Measurements from ENCODE around the gene MLC1. TPM values are rescaled to one million over a fixed set of nuclear protein-coding genes. Genes with fewer than 3 reads are reported as not detected.

Gene MLC1
- total and polyA plus RNA-seq, 8 donors, result 0.39 to 3.0 (median 2.1) TPM

- DNase-seq, result peak in 1 of 4 donors; percentile 61
- Histone ChIP-seq H3K27me3 (peaks cover 0 to 80% of the 10 kb centered on the region in 2 donors), H3K4me1 (peaks cover 3 to 10% of the 10 kb centered on the region in 2 donors), H3K27ac (no peak overlapping the region), H3K4me3 (no peak overlapping the region), H3K36me3 (no peaks in the 10 kb centered on the region), H3K9me3 (no peaks in the 10 kb centered on the region)
- ATAC-seq, result no peak
- TF ChIP-seq, protein P1, sequence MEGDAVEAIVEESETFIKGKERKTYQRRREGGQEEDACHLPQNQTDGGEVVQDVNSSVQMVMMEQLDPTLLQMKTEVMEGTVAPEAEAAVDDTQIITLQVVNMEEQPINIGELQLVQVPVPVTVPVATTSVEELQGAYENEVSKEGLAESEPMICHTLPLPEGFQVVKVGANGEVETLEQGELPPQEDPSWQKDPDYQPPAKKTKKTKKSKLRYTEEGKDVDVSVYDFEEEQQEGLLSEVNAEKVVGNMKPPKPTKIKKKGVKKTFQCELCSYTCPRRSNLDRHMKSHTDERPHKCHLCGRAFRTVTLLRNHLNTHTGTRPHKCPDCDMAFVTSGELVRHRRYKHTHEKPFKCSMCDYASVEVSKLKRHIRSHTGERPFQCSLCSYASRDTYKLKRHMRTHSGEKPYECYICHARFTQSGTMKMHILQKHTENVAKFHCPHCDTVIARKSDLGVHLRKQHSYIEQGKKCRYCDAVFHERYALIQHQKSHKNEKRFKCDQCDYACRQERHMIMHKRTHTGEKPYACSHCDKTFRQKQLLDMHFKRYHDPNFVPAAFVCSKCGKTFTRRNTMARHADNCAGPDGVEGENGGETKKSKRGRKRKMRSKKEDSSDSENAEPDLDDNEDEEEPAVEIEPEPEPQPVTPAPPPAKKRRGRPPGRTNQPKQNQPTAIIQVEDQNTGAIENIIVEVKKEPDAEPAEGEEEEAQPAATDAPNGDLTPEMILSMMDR (IDR thresholded peaks at IDR 0.05), result no peak
- intact Hi-C loops (cut with DNase I), result no loop called here
Observed at GRCh38 chr22:50032109-50032871, 52.9 kb downstream of the MLC1 start.

DNA sequence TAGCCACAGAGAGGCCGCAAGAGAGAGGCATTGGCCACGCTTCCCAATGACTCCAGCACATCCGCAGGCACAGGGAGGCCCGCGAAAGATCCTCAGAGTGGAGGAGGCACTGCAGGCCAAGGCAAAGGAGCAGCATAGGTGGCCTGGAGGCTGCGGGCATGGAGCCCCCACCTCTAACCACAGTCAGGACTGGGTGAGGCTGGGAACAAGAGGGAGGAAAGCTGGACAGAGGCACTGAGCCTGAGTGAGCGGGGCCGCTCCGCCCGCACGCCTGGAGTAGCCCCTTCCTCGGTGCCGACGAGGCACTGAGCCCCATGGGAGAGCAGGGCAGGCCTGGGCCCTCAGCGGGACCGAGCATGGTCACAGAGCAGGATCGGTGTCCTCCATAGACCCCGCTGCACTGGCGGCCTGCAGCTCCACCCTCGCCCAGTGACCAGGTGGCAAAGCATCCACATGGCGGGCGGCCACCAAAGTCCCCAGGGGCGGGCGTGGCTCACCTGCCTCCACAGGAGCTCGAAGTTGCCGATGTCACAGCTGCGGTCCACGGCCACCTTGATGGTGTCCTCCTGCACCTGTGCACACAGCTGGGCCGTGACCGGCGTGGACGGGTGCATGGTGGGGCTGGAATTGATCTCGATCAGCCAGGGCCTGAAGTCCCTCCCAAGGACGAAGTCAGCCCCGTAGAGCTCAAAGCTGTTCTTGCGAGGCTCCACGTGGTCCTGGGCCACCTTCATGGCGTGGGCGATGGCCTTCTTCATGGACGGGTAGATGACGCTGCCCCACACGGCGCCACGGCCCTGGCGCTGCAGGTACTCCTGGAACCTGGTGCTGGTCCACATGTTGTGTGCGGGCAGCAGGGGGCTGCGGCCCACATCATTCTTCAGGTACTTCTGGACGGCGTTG is 53.8 kb downstream of the MLC1 start:
- ATAC-seq, result no peak
- intact Hi-C loops (cut with DNase I), result loop anchor here in 1 of 2 donors (2.0 kb wide), 1 partner anchor 103 kb away; no protein-coding TSS in a partner anchor
- DNase-seq, result no peak

DNA sequence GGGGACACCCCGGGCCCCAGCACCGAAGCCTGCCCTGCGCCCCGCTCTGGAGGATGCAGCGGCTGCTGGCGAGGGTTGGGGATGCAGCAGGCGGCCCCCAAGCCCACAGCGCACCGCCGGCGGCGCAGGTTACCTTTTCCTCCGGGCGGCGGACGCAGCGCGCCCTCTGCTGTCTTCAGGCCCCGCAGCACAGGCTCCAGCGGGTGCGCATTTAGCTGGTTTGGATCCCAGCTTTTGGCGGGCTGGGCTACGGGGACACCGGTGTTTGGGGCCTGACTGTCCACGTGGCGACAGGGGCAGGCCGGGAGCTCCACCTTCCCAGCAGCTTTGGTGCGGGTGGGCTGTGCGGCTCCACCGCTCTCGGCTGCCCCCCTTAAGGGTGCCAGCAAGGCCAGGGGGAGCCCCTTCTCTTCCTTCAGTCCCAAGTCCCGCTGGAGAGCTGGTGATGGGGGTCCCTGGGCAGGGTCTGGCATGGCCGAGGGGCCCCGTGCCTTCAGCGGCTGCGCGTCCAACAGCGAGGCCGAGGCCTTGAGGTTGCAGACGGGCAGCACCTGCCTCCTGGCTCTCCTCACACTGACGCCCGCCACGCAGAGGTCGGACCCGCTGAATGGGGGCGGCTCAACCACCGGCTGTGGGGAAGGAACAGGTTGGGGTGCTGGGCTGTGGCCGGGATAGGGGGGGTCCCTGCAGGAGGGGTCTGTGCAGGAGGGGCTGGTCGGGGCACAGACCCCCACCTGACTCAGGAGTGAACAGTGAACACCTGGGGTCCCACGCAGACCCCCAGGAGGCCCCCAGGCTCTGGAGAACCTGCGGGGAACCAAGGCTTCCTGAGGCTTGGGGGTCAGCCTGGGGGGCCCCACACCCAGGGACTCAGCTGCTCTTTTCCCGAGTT is 54.7 kb downstream of the MLC1 start:
- intact Hi-C loops (cut with DNase I), result loop anchor here in 1 of 2 donors (2.0 kb wide), 1 partner anchor 102 kb away; no protein-coding TSS in a partner anchor
- Histone ChIP-seq H3K27me3 (peaks cover 0 to 78% of the 10 kb centered on the region in 2 donors), H3K9me3 (no peaks in the 10 kb centered on the region), H3K27ac (no peak overlapping the region), H3K36me3 (no peaks in the 10 kb centered on the region), H3K4me1 (peaks cover 3 to 10% of the 10 kb centered on the region in 2 donors), H3K4me3 (no peak overlapping the region)
- ATAC-seq (peak; percentile 96), DNase-seq (peak in 3 of 4 donors; percentile 70 to 95 (median 74))
- TF ChIP-seq, protein P1 (IDR thresholded peaks at IDR 0.05), result peak; percentile 87 to 90

More for the DNA sequence above, 53.8 kb downstream of the MLC1 start:
- H3K27ac ChIP-seq, result no peak overlapping the region
- no peak overlapping the region for H3K4me3 ChIP-seq
- peaks cover 0 to 80% of the 10 kb centered on the region in 2 donors for H3K27me3 ChIP-seq
- H3K9me3 ChIP-seq, result no peaks in the 10 kb centered on the region
- TF ChIP-seq, protein P1 (IDR thresholded peaks at IDR 0.05), result no peak
- H3K4me1 ChIP-seq, result peaks cover 3 to 10% of the 10 kb centered on the region in 2 donors
- H3K36me3 ChIP-seq, result no peaks in the 10 kb centered on the region

DNA sequence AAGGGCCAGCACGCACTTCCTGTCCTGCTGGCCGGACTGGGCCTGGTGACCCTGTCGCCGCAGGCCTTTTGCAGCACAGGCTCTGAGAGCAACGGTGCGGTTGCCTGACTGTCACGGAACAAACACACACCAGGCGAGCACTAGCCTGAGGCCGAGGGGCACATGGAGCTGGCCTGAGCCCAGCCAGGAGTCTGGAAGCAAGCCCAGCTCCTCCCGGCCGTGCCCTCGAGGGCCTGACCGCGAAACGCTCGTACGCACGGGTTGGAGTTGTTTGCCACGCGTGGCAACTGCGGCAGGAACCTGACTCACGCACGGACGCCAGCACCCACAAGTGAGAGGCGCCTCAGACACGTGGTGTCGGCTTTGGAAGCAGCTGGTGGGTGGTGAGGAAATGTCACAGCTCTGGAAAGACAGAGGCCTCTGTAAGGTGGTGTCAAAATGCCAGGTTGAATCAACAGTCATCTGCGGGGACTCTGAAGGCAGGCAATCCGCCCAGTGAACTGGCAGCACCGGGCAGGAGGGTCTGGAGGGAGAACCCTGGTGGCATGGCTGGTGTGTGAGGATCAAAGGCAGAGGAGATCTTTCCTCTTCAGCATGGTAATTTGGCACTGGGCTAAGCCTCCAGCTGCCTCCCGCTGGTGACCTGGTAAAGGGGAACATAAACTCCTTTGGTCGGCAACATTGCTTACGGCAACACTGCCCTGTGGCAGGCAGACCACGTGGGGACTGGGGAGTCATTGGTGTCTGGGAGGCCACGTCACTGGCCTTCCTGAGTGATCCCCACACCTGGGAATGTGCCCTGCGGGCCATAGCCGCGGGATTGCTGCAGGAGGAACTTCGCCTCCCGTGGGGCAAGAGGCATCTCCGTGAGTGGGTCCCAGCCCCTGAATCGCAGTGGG is 57.3 kb downstream of the MLC1 start:
- H3K4me1 ChIP-seq, result peaks cover 3 to 10% of the 10 kb centered on the region in 2 donors
- intact Hi-C loops (cut with DNase I), result no loop called here
- no peaks in the 10 kb centered on the region for H3K9me3 ChIP-seq
- TF ChIP-seq, protein P1 (IDR thresholded peaks at IDR 0.05), result no peak
- peak in 1 of 4 donors; percentile 78 for DNase-seq
- H3K36me3 ChIP-seq, result no peaks in the 10 kb centered on the region
- peaks cover 5 to 57% of the 10 kb centered on the region in 2 donors for H3K27me3 ChIP-seq
- H3K4me3 ChIP-seq, result no peak overlapping the region
- peak; percentile 30 for ATAC-seq
- H3K27ac ChIP-seq, result no peak overlapping the region

Data from left lung (tissue), 10 donors.